DMS53 treated with DMSO at 0.1 percent for 48 hours (cell line): Measurements from ENCODE around the gene PGAP6.
"Not testable (repeated sequence)": the region's sequence is repeated elsewhere in the genome, so short reads cannot be mapped to it uniquely, and the experiment has no call there.

Source experiments
- DNase-seq: peaks from one replicate; lab custom pipeline; 2025; ENCODE audit not compliant: unreplicated experiment; lab: John Stamatoyannopoulos, UW

PGAP6 gene

DNA sequence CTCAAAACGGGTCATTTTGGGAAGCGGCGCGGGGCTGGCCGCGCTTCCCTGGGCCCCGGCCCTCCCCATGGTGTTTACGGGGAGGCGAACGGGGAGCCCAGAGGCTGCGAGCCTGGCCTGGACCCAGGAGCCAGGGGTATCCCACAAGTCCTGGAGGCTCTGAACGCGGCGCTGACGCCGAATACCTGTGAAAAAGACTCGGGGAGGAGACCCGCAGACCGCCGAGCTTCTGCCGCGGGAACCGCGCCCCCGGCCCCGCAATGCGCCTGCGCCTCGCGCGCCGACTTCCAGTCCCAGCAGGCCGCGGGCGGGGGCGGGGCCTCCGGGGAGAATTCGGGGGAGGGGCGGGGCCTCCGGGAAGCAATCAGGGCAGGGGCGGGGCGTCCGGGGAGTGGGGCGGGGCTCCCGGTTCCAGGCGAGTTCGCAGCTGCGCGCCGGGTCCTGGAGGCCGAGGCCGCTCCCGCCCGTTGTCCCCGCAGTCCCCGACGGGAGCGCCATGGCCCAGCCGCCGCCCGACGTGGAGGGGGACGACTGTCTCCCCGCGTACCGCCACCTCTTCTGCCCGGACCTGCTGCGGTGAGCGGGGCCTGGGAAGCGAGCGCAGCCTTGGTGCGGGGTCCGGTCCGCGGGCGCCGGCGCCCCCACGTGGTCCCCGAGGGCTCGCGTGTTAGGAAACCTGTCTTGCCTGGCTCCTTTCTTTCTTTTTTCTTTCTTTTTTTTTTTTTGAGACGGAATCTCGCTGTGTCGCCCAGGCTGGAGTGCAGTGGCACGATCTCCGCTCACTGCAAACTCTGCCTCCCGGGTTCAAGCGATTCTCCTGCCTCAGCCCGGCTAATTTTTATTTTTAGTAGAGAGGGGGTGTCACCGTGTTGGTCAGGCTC, 19.9 kb upstream of the PGAP6 start, which contains the start of gene DECR2:
DECR2 (plus strand) TSS at position 418 of the 881 bp plus-strand sequence; CDS start at position 497, 79 bp downstream.
- peak; percentile 57 for DNase-seq

DNA sequence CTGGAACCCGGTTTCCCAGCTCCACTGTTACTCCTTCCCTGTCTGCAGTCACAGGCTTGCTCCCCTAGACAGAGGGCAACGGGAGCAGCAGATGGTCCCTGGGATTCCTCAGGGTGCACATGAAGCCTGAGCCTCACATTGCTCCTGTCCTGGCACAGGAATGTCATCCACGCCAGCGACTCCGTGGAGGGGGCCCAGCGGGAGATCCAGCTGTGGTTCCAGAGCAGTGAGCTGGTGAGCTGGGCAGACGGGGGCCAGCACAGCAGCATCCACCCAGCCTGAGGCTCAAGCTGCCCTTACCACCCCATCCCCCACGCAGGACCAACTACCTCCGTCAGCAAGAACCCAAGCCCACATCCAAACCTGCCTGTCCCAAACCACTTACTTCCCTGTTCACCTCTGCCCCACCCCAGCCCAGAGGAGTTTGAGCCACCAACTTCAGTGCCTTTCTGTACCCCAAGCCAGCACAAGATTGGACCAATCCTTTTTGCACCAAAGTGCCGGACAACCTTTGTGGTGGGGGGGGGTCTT, 18.3 kb upstream of the PGAP6 start:
- no peak for DNase-seq

DNA sequence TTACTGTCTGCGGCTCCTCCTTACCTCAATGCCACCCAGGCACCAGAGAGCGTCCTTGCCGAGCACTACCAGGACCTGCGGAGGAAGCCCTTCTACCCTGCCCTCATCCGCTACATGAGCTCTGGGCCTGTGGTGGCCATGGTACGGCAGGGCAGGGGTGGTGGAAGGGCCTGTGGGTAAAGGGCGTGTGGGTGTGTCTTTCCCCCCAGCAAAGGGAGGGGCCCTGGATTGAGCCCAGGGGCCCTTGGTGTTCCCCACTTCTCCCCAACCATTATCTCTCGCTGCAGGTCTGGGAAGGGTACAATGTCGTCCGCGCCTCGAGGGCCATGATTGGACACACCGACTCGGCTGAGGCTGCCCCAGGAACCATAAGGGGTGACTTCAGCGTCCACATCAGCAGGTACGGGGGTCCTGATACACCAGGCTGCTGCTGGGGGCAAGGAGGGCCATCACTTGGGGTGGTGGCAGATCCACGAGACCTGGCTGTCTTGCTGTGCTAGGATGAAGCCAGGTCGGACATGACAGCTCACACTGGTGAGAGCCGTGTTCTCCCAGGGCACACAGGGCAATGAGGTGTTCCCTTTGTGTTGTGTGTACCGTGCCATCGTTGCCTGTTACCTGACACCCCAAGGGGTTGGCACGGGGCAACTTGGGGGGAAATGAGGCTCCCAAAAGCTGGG, 17.7 kb upstream of the PGAP6 start:
- no peak for DNase-seq

DNA sequence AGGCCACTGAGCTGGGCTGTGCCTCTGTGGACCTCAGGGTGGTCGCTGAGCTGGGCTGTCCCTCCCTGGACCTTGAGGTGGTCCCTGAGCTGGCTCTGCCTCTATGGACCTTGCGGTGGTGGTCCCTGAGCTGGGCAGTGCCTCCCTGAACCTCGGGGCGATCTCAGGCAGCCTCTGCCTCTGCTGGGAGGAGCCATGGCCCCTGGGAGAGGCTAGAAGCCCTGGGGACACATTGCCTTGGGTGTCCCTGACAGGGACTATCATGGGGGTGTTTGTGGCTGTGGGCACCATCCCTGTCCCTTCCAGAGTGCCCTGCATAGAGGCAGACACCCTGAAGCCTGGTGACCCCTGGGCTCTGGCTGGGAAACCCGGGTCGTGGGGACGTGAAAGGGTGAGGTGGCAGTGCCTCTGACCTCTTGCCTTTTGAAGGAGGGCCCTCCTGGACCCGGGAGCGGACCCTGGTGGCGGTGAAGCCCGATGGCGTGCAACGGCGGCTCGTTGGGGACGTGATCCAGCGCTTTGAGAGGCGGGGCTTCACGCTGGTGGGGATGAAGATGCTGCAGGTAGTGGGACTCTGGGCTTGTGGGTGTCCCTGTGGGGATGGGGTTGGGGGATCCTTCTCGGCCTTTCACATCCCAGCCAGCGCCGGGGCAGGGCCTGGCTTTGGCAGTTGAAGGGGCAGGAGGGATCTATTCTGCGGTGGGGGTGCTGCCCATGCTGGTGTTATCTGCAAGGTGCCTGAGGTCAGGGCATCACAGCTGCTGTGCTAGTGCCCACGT, 17.0 kb upstream of the PGAP6 start:
- no peak for DNase-seq

DNA sequence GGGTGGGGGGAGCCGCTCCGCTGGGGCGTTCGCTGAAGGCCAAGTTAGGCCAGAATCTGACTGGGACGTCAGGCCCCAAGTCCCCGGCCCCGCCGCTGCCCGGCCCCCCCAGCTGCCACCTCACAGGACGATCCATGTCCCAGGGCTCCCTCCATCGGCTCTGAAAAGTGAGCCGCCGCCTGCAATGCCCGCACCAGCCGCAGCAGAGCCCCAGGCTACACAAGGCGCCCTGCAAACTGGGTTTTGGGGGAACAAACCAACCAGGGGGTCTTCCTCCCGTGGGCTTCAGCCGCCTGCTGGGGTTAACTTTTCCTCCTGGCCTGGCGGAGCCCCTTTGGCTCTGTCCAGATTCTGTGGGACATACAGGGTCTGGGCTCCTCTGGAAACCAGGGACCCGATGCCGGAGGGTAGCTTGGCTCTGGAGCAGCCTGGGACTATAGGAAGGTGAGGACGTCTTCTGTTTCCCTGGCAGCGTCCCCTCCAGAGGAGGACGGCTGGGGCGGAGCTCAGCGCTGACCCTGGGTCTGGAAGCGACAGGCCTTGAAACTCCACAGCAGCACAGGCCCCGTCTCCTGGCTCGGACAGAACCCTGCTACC, 16.1 kb upstream of the PGAP6 start:
- peak; percentile 9 for DNase-seq

DNA sequence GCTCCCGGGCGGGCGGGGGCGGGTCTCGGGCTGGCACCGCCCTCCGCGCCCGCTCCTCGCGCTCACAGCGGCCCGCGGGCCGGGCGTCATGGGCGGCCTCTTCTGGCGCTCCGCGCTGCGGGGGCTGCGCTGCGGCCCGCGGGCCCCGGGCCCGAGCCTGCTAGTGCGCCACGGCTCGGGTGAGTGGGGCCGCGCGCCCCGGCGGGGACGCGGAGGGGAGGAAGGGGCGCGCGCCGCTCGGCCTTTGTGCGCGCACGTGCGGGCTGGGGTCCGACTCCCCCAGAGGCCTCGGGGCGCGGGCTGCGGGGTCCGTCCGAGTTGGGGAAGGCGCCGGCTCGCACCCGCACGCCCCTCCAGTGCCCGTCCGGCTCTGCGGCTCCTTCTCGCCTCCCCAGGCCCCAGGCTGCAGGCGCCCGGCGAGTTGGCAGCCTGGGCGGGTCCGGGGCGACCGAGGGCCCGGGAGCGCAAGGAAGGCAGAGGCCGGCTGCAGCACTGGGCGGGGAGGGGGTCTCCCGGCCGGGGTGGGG, 15.4 kb upstream of the PGAP6 start, which contains the start of gene NME4:
NME4 (plus strand) TSS at position 65 of the 527 bp plus-strand sequence; CDS start at position 89, 24 bp downstream.
- DNase-seq, result no peak

DNA sequence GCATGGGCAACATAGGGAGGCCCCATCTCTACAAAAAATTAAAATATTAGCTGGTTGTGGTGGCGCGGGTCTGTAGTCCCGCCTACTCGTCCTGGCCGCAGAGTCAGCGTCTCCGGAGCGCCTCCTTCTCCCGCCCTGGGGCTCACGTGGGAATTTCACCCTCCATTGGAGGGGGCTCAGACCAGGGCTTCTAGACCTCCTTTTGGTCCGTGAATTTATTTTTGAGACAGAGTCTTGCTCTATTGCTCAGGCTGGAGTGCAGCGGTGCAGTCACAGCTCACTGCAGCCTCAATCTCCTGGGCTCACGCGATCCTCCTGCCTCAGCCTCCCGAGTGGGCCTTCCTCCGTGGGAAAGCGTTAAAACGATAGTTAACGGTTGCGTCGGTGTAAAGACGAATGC, 14.8 kb upstream of the PGAP6 start:
- peak; percentile 28 for DNase-seq

DNA sequence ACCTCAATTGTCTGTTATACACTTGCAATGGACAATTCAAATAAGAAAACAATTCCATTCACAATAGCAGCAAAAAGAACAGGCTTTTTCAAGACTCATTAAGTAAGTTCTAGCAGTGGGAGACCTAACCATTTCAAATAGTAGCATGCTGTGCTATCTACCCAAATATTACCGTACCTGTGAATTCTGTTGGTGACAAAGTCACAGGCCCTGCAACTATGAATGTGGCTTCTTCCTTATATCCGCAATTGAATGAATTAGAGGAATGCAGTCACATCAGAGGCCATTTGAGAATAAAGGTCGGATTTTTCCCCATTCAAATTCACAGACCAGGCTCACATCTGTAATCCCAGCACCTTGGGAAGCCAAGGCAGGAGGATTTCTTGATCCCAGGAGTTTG, 14.4 kb upstream of the PGAP6 start:
- peak; percentile 45 for DNase-seq

DNA sequence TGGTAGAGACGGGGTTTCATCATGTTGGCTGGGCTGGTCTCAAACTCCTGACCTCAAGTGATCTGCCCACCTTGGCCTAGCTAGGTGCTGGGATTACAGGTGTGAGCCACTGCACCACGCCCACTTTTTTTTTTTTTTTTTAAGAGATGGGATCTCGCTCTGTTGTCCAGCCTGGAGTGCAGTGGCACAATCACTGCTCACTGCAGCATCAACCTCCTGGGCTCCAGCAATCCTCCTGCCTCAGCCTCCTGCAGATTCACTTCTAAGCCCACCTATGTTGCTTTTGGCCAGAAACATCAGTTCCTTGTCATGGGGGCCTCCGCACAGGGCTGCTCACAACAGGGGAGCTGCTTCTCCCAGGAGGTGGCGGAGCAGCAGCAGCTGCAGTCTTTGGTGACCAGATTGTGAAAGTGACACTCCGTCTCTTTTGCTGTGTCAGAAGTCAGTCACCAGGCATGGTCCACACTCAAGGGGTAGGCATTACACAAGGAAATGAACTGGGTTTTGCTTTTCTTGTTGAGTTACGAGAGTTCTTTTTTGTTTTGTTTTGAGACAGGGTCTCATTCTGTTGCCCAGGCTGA, 10.8 kb upstream of the PGAP6 start:
- no peak for DNase-seq

DNA sequence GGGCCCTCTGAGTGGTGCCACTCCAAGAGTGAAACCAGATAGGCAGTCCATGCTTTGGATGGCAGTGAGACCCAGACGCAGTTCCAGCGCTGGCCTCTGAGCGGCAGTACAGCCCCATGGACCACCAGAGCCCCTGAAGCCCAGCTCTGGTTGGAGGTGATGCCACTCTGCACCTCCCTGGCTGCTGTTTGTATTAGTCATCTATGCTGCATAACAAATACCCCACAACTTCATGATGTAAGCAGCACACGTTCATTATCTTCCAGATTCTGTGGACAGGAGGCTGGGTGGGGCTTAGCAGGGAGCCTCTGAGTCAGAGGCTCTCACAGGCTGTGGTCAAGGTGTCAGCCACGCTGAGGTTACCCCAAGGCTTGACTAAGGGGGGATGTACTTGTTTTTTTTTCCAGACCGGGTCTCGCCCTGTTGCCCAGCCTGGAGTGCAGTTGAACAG, 10.1 kb upstream of the PGAP6 start:
- DNase-seq, result peak; percentile 37

DNA sequence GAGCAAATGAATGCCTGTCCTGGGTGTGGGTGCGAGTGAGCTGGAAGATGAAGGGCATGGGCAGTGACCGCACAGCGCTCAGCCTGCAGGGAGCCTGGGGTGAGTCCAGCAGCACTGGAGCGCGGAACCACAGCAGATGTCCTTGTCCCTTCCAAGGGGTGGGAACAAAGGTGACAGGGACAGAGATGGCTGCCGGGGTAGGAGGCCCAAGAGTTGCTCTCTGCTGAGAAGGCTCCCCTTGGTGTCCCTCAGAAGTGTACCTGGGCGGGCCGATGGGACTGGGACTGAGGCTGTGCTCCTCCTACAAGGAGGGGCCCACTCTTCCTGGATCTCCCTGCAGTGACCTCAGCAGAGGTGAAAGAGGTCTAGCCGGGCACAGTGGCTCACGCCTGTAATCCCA, 7.6 kb upstream of the PGAP6 start:
- DNase-seq, result no peak

DNA sequence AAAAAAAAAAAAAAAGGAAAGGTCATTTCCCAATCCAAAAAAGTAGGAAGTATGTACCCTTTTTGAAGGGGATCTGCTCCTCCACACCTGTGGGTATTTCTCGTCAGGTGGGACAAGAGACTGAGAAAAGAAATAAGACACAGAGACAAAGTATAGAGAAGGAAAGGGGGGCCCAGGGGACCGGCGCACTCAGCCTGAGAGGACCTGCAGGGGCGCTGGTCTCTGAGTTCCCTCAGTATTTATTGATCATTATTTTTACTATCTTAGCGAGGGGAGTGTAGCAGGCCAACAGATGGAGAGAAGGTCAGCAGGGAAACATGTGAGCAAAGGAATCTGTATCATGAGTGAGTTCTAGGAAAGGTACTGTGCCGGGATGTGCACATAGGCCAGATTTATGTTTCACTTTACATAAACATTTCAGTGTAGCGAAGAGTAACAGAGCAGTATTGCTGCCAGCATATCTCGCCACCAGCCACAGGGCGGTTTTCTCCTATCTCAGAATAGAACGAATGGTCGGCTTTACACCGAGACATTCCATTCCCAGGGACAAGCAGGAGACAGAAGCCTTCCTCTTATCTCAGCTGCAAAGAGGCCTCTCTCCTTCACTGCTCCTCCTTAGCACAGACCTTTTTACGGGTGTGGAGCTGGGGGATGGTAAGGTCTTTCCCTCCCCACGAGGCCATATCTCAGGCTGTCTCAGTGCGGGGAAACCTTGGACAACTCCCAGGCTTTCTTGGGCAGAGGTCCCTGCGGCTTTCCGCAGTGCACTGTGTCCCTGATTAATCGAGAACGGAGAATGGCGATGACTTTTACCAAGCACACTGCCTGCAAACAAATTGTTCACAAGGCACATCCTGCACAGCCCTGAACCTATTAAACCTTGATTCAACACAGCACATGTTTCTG, 6.2 kb upstream of the PGAP6 start:
- DNase-seq, result not testable (repeated sequence)

DNA sequence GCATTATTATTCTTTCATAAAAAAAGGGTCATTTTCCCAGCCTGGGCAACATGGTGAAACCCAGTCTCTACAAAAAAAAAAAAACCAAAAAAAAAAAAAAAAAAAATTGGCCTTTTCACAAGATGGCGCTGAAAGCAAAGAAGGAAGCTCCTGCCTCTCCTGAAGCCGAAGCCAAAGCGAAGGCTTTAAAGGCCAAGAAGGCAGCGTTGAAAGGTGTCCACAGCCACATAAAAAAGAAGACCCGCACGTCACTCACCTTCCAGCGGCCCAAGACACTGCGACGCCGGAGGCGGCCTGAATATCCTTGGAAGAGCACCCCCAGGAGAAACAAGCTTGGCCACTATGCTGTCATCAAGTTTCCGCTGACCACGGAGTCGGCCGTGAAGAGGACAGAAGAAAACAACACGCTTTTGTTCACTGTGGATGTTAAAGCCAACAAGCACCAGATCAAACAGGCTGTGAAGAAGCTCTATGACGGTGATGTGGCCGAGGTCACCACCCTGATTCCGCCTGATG, 4.9 kb upstream of the PGAP6 start:
- no peak for DNase-seq

DNA sequence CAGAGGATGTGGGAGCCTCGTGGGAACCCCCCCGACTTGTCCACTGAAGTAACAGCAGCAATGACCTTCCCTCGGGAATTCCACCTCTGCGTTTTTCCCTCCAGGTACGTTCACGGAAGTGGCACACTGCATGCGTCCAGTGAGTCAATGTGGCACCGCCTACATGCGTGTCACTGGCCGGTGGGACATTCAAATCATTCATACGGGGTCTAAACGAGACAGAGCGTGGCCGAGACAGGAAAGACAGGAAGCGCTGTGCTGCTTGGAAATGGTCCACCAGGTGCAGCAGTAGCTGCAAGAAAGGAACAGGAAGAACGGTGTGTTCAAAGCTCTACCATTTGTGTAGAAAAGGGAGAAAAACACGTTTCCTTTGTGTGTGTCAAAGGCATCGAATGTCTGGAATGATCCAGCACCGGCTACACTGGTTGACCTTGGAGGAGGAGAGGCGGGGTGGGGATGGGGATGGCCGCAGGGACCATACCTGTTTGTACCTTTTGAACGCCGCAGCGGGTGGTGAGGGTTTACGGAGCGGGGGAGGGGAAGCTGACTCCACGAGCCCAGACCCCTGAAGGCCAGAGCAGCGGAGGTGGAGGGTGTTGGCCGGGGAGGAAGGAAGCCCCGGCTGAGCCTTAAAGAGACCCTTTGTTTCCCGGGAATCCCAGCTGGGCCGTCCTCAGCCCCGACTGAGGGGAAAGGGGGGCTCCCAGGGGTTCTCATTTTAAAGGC, 1.7 kb upstream of the PGAP6 start:
- DNase-seq, result peak; percentile 87

DNA sequence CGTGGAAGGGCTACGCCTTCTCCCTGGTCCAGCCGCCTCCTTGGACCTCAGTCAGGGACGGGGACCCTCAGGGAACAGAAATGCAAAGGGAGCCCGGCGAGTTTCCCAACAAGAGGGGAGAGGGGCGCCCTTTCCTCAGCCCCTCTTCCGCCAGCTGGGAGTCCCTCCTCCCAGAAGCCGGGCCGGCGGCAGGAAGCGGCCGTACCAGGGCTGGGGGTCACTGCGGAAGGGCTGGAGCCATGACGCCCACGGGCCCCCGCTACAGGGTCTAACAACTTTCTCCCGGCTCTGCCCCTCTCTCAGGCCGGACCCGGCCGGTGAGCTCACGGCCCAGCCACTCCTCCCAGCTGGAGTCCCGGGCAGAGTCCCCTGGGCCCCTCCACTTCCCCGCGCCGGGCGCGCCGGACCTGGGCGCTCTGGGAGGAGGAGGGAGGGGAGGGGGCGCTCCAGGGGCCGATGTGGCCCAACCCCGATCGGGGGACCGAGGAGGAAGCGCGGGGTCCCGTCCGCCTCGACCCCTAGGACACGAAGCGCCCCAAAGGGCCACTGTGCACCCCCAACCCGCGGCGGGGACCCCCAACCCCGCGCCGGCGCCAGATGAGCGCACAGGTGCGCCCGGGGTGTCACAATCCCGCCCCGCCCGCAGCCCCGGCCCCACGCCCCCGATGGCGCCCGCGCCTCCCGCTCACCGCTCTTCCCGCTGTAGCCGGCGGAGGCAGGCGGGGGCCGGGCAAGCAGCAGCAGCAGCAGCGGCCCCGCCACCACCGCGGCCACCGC, 578 bp downstream of the PGAP6 start:
- DNase-seq, result peak; percentile 42

DNA sequence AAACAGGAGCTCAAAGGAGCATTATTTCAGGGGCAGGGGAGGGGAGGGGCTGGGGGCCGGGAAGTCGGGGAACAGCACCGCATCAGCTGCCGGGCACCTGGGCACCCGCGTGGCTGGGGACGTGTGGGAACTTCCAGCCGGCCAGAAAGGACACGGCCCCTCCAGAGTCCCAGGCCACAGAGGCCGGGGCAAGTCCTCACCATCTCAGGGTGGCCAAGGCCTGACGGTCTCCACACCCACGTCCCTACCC, 1.1 kb downstream of the PGAP6 start:
- no peak for DNase-seq

DNA sequence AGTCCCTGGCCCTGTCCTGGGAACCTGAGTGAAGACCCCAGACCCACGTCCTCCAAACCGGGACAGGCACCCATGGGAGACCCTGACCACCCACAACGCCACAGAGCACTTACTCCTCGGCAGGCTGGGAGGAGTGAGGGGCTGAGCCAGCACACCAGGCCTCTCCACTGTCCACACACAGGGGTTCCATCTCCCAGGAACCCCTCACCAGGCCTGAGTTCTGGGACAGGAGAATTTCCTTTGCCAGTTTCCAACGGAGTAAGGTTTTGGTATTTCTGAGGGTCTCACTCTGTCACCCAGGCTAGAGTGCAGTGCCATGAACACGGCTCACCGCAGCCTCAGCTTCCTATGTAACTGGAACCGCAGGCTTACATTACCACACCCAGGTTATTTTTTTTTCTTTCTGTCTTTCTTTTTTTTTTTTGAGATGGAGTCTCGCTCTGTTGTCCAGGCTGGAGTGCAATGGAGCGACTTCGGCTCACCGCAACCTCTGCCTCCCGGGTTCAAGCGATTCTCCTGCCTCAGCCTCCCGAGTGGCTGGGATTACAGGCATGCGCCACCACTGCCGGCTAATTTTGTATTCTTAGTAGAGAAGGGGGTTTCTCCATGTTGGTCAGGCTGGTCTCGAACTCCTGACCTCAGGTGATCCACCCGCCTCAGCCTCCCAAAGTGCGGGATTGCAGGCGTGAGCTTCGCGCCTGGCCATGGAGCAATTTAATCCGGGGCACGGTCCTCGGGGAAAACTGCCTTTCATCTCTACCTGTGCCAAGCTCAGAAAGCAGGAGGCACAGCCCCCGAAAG, 1.6 kb downstream of the PGAP6 start:
- no peak for DNase-seq
